Activated naive CD4-positive, alpha-beta T cell treated with anti-CD3 and anti-CD28 coated beads for 36 hours (primary cell): ENCODE results near the gene PPP1R1C. TPM values are rescaled to one million over a fixed set of nuclear protein-coding genes. Genes with fewer than 3 reads are reported as not detected.

Experiments used
- CTCF ChIA-PET: fragments of 350-600 bp; sonication (Branson Sonifier 250); formaldehyde crosslinking; loops from one replicate; lab custom pipeline; 2021; ENCODE audit warnings: antibody characterized with exemption; lab: Charles Lee
- DNase-seq: peaks from one replicate; pipeline ENCODE4 v3.0.0-alpha.2; 2020
- H3K27ac Mint-ChIP-seq: one replicate; pipeline ENCODE4 v1.8.0; 2021; ENCODE audit warnings: mild to moderate bottlenecking, mixed read lengths
- H3K27me3 Mint-ChIP-seq: one replicate; pipeline ENCODE4 v1.8.0; 2021; ENCODE audit warnings: low read depth, mixed read lengths
- H3K36me3 Mint-ChIP-seq: one replicate; pipeline ENCODE4 v1.8.0; 2021; ENCODE audit warnings: low read depth, mixed read lengths
- H3K4me1 Mint-ChIP-seq: one replicate; pipeline ENCODE4 v1.8.0; 2021; ENCODE audit warnings: low read depth, mixed read lengths
- H3K4me3 Mint-ChIP-seq: one replicate; pipeline ENCODE4 v1.8.0; 2021; ENCODE audit warnings: mild to moderate bottlenecking, moderate library complexity, mixed read lengths
- H3K9me3 Mint-ChIP-seq: one replicate; pipeline ENCODE4 v1.8.0; 2021; ENCODE audit warnings: mixed read lengths
- intact Hi-C: fragments of 100-400 bp; cut with micrococcal nuclease; formaldehyde crosslinking; loops from one replicate; pipeline ENCODE4 v1.15.1; 2023
- total RNA-seq, 2 experiments: library from RNA; stranded (reverse); gene quantifications; one replicate each; pipeline ENCODE4 v1.2.3, GENCODE V29; 2021

PPP1R1C gene
- total RNA-seq, 2 experiments from 2014 or later, result not detected

DNA sequence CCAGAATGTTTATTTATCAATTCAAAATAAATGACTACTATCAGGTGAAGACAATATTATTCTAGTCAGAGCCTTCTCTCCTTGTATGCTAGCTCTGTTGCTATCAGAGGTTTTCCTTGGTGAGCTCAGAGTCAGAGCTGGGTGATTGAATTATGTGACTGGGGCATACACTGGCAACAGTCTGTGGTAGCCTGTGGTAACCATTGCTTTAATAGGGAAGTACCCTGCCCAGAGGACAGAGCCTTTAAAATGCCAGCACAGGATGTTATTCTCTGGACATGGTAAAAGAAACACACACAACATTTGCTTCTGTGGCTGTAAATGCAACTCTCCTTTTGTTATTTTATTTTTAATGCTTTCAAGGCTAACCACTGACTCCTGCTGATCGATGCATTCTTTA is 124.7 kb downstream of the PPP1R1C start:
- Mint-ChIP-seq H3K27ac (no peak overlapping the region), H3K4me3 (no peak overlapping the region), H3K36me3 (no peaks in the 10 kb centered on the region), H3K27me3 (peaks cover 9% of the 10 kb centered on the region), H3K9me3 (no peaks in the 10 kb centered on the region), H3K4me1 (no peaks in the 10 kb centered on the region)
- intact Hi-C loops, result no loop called here
- no peak for DNase-seq
- CTCF ChIA-PET, result no interaction called here

DNA sequence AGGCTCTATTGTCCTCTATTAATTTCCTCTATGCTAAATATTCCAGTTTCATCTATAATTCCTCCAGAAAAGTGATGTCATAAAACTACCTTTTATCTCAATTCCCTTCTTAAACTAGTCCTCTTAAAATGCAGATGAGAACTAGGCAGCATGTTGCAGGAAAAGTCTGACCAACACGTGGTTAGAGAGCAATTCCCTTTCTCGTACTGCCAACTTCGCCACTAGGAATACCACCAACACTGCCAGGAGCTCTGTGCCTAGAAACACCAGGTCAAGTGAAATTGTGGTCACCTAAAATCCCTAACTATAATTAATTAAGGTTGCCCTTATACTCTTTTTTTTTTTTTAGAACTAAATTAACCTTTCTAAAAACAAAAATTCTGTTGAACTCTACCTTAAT is 127.7 kb downstream of the PPP1R1C start:
- H3K27me3 Mint-ChIP-seq, result peaks cover 9% of the 10 kb centered on the region
- H3K27ac Mint-ChIP-seq, result no peak overlapping the region
- DNase-seq, result no peak
- no peaks in the 10 kb centered on the region for H3K36me3 Mint-ChIP-seq
- no peak overlapping the region for H3K4me3 Mint-ChIP-seq
- no peaks in the 10 kb centered on the region for H3K9me3 Mint-ChIP-seq
- CTCF ChIA-PET, result no interaction called here
- H3K4me1 Mint-ChIP-seq, result no peaks in the 10 kb centered on the region
- intact Hi-C loops, result no loop called here

GRCh38 chr2:182115258-182115657 is 129.6 kb downstream of the PPP1R1C start:
- H3K27me3 Mint-ChIP-seq, result peaks cover 9% of the 10 kb centered on the region
- H3K4me3 Mint-ChIP-seq, result no peak overlapping the region
- no peak overlapping the region for H3K27ac Mint-ChIP-seq
- no peaks in the 10 kb centered on the region for H3K4me1 Mint-ChIP-seq
- no peak for DNase-seq
- CTCF ChIA-PET, result no interaction called here
- intact Hi-C loops, result no loop called here
- H3K36me3 Mint-ChIP-seq, result no peaks in the 10 kb centered on the region
- no peaks in the 10 kb centered on the region for H3K9me3 Mint-ChIP-seq

- H3K4me3 Mint-ChIP-seq, result no peak overlapping the region
- H3K9me3 Mint-ChIP-seq, result no peaks in the 10 kb centered on the region
- H3K36me3 Mint-ChIP-seq, result no peaks in the 10 kb centered on the region
- CTCF ChIA-PET, result no interaction called here
- DNase-seq, result no peak
- intact Hi-C loops, result no loop called here
- H3K27me3 Mint-ChIP-seq, result peaks cover 3% of the 10 kb centered on the region
- no peaks in the 10 kb centered on the region for H3K4me1 Mint-ChIP-seq
- no peak overlapping the region for H3K27ac Mint-ChIP-seq
Measured at GRCh38 chr2:182116774-182117173, 131.1 kb downstream of the PPP1R1C start.

GRCh38 chr2:182117196-182117595 is 131.5 kb downstream of the PPP1R1C start:
- Mint-ChIP-seq H3K4me1 (no peaks in the 10 kb centered on the region), H3K4me3 (no peak overlapping the region)

GRCh38 chr2:182128821-182129707 is 143.4 kb downstream of the PPP1R1C start:
- Mint-ChIP-seq H3K27me3 (peaks cover 13% of the 10 kb centered on the region), H3K36me3 (no peaks in the 10 kb centered on the region), H3K4me3 (no peak overlapping the region), H3K27ac (no peak overlapping the region), H3K4me1 (no peaks in the 10 kb centered on the region), H3K9me3 (peaks cover 1% of the 10 kb centered on the region)
- CTCF ChIA-PET, result no interaction called here
- intact Hi-C loops, result no loop called here
- no peak for DNase-seq

More at GRCh38 chr2:182117196-182117595, 131.5 kb downstream of the PPP1R1C start:
- H3K27ac Mint-ChIP-seq, result no peak overlapping the region
- H3K27me3 Mint-ChIP-seq, result no peaks in the 10 kb centered on the region
- no peaks in the 10 kb centered on the region for H3K36me3 Mint-ChIP-seq
- CTCF ChIA-PET, result no interaction called here
- DNase-seq, result no peak
- no peaks in the 10 kb centered on the region for H3K9me3 Mint-ChIP-seq
- intact Hi-C loops, result no loop called here

GRCh38 chr2:182132605-182133004 is 147.0 kb downstream of the PPP1R1C start:
- Mint-ChIP-seq H3K27ac (no peak overlapping the region), H3K36me3 (no peaks in the 10 kb centered on the region), H3K4me3 (no peak overlapping the region), H3K9me3 (no peaks in the 10 kb centered on the region), H3K27me3 (peaks cover 10% of the 10 kb centered on the region), H3K4me1 (no peaks in the 10 kb centered on the region)
- CTCF ChIA-PET, result no interaction called here
- no peak for DNase-seq
- intact Hi-C loops, result no loop called here

GRCh38 chr2:182133195-182133891 is 147.7 kb downstream of the PPP1R1C start:
- intact Hi-C loops, result no loop called here
- Mint-ChIP-seq H3K9me3 (no peaks in the 10 kb centered on the region), H3K27me3 (peaks cover 9% of the 10 kb centered on the region), H3K4me1 (no peaks in the 10 kb centered on the region), H3K36me3 (no peaks in the 10 kb centered on the region), H3K27ac (no peak overlapping the region), H3K4me3 (no peak overlapping the region)
- CTCF ChIA-PET, result interaction anchor here (0.6 kb wide), 1 partner anchor 8 kb away, joined by 3 read pairs; no protein-coding TSS in a partner anchor
- no peak for DNase-seq

DNA sequence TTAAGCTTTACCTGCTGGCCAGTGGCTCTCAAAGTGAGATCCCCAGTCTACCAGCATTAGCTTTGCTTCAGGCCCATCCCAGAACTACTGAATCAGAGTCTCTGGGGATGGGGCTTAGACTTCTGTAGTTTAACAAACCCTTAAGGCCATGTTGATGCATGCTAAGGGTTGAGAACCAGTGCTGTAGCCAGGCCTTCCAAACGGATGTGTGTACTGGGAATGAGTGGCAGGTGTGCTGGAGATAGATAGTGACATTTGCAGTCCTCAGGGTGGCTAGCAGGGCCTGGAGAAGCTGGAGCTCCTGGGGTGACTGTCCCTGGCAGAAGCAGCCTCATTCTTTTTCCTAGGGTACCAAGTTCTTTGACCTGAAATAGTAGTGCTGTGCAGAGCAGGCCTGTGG is 148.5 kb downstream of the PPP1R1C start:
- intact Hi-C loops, result no loop called here
- H3K9me3 Mint-ChIP-seq, result no peaks in the 10 kb centered on the region
- no peaks in the 10 kb centered on the region for H3K36me3 Mint-ChIP-seq
- CTCF ChIA-PET, result interaction anchor here (0.6 kb wide), 1 partner anchor 7 kb away, joined by 3 read pairs; no protein-coding TSS in a partner anchor
- DNase-seq, result no peak
- H3K4me3 Mint-ChIP-seq, result no peak overlapping the region
- H3K4me1 Mint-ChIP-seq, result no peaks in the 10 kb centered on the region
- H3K27ac Mint-ChIP-seq, result no peak overlapping the region
- H3K27me3 Mint-ChIP-seq, result peaks cover 12% of the 10 kb centered on the region

GRCh38 chr2:182142062-182142461 is 156.4 kb downstream of the PPP1R1C start:
- no peaks in the 10 kb centered on the region for H3K36me3 Mint-ChIP-seq
- no peak overlapping the region for H3K27ac Mint-ChIP-seq
- H3K4me3 Mint-ChIP-seq, result no peak overlapping the region
- no peaks in the 10 kb centered on the region for H3K9me3 Mint-ChIP-seq
- H3K4me1 Mint-ChIP-seq, result no peaks in the 10 kb centered on the region
- DNase-seq, result no peak
- peaks cover 11% of the 10 kb centered on the region for H3K27me3 Mint-ChIP-seq
- CTCF ChIA-PET, result interaction anchor here (0.7 kb wide), 1 partner anchor 8 kb away, joined by 3 read pairs; no protein-coding TSS in a partner anchor
- intact Hi-C loops, result no loop called here

DNA sequence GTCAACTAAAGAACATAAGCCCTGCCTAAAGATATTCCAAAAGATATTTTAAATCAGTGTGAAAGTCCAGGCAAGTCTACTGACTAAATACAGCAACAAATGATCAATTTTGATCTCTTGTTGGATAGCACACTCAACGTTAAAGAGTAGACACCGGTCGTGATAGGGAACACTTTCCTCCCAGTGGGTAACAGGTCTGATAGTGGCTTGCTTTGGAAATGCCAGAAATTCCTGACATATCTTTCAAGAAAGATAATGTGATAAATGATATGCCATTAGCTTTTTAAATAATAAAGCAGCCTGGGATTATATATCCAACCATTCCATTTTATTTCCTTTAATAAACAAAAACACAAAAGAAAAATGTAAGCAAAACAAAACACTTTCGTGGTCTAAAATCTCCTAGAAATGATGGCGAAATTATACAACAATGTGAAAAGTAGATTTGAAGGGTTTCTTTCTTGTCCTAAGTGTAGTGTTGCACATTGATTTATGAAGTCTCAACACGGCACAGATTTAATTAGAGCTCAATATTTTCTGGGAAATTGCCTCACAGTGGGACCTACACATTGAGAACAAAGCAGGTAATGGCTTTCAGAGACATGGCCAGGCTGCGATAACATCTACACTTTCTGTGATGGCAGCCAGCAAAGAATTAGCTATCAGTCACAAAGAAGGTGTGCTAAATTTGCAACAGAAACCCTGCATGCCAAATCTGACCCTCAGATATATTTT is 158.6 kb downstream of the PPP1R1C start:
- intact Hi-C loops, result no loop called here

GRCh38 chr2:182144776-182145165 is 159.1 kb downstream of the PPP1R1C start:
- H3K4me3 Mint-ChIP-seq, result no peak overlapping the region
- H3K36me3 Mint-ChIP-seq, result no peaks in the 10 kb centered on the region
- no peaks in the 10 kb centered on the region for H3K9me3 Mint-ChIP-seq
- CTCF ChIA-PET, result no interaction called here
- intact Hi-C loops, result no loop called here
- peaks cover 2% of the 10 kb centered on the region for H3K27me3 Mint-ChIP-seq
- DNase-seq, result no peak
- H3K4me1 Mint-ChIP-seq, result no peaks in the 10 kb centered on the region
- H3K27ac Mint-ChIP-seq, result no peak overlapping the region

More for the DNA sequence above, 158.6 kb downstream of the PPP1R1C start:
- no peaks in the 10 kb centered on the region for H3K36me3 Mint-ChIP-seq
- H3K4me3 Mint-ChIP-seq, result no peak overlapping the region
- H3K9me3 Mint-ChIP-seq, result no peaks in the 10 kb centered on the region
- no peak overlapping the region for H3K27ac Mint-ChIP-seq
- H3K27me3 Mint-ChIP-seq, result peaks cover 2% of the 10 kb centered on the region
- no peak for DNase-seq
- no peaks in the 10 kb centered on the region for H3K4me1 Mint-ChIP-seq
- CTCF ChIA-PET, result no interaction called here
